HG02678 (cell line): ENCODE results near the gene GAMT.
"Not testable (repeated sequence)": the region's sequence is repeated elsewhere in the genome, so short reads cannot be mapped to it uniquely, and the experiment has no call there.

Experiments
- ATAC-seq: cut with Tn5 transposase; IDR thresholded peaks from one replicate; pipeline ENCODE4 v1.9.1; 2021; ENCODE audit warnings: mild to moderate bottlenecking, moderate library complexity; ENCODE audit not compliant: unreplicated experiment

Gene GAMT

DNA sequence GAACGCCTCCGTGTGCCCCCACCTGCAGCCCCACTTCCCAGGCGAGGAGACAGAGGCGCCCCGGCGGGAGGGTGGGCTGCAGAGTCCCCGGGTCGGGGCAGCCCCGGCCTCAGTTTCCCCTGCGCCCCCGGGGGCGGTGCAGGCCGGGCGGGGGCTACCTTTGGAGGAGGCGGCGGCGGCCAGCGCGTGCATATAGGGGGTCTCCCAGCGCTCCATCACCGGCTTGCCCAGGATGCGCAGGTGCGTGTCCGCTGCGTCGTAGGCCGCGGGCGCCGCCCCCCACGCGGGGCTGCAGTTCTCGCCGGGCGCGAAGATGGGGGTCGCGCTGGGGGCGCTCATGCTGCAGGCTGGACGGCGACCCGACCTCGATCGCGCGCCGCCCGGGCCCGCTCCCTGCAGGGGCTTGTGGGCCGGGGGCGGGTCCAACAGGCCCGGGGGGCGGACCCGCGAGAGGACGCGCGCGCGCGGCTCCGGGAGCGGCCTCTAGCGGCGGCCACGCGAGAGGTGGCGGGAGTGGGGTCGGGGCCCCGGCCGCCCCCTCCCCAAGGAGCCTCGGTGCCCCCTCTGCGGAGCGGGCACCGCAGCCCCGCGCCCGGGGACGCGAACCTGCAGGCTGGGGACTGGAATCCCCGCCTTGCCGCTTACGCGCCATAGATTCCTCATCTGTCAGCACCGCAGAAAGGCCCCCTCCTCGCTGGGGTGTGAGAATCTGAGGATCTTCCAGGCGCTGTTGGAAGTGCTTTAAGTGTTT lies at the start of gene GAMT:
GAMT (minus strand) TSS at position 405 of the 751 bp plus-strand sequence; CDS start at position 339, 66 bp downstream.
- ATAC-seq: no peak

DNA sequence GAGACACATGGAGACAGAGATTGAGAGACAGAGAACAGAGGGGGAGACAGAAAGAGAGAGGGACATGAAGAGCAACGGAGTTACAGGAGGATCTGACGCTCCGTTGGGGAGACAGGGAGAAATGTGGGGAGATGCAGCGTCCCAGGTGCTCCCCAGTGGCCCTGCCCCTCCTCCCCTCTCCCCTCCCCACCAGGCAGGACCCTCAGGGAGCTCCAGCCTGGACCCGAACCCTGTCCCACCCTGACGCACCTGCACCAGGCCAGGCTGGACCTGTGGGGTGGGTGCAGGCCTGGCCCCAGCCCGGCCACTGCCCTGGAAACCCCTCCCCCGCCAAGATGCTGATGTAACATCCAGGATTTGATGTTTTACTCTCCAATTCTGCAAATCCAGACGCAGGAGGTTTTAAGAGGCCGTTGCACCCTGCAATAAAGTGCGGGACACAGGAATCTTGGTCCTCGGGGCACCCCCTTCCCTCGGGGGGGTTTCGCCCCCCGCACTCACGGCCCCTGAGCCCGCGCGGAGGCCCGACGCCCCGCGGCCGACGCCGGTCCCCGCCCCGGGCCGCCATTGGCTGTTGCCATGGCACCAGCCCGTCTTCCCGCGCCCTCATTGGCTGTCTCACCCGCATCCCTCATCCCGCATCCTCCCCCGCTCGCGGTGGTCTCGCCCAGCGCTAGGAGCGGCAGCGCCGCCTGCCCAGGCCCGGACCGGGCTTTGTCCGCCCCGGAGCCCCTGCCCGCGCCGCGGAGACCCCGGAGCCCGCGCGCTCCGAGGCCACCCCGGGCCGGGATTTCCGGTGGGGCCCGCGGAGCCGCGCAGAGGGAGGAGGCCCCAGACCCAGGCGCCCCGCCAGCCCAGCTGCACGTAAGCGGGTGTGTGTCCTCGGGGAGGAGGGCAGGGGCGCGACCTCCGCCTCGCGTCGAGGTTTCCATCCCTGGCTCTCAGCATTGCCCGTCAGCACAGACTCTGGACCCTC lies 48.4 kb upstream of the GAMT start, which contains the start of gene APC2:
APC2 (plus strand) TSS at position 655 of the 976 bp plus-strand sequence. CDS start 2,881 bp downstream, outside the sequence.
- ATAC-seq: no peak

- no peak for ATAC-seq
These were observed 46.6 kb upstream of the GAMT start for GRCh38 chr19:1447944-1448343.

DNA sequence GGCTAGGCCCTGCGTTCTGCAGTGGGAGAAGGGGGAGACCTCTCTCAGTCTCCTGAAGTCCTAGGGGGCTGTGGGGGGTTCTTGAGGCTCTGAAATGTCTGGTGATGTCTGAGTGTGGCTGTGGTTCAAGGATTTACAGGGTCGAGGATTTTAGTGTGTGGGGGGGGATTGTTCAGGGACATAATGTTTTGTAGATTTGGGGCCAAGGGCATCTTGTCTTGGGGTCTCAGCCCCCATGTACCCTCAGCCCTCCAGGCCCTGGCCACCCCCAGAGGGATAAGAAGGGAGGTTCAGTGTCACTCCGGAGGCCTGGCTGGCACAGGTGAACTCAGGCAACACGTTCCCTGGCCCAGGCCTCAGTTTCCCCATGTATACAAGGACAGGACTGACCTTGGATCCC lies 46.2 kb upstream of the GAMT start:
- no peak for ATAC-seq

- ATAC-seq: no peak
These were observed 45.6 kb upstream of the GAMT start for GRCh38 chr19:1446713-1447481.

- no peak for ATAC-seq
These were observed 44.8 kb upstream of the GAMT start for GRCh38 chr19:1445932-1446712.

- peak; percentile 74 for ATAC-seq
These were observed 44.0 kb upstream of the GAMT start for GRCh38 chr19:1445185-1445931.

DNA sequence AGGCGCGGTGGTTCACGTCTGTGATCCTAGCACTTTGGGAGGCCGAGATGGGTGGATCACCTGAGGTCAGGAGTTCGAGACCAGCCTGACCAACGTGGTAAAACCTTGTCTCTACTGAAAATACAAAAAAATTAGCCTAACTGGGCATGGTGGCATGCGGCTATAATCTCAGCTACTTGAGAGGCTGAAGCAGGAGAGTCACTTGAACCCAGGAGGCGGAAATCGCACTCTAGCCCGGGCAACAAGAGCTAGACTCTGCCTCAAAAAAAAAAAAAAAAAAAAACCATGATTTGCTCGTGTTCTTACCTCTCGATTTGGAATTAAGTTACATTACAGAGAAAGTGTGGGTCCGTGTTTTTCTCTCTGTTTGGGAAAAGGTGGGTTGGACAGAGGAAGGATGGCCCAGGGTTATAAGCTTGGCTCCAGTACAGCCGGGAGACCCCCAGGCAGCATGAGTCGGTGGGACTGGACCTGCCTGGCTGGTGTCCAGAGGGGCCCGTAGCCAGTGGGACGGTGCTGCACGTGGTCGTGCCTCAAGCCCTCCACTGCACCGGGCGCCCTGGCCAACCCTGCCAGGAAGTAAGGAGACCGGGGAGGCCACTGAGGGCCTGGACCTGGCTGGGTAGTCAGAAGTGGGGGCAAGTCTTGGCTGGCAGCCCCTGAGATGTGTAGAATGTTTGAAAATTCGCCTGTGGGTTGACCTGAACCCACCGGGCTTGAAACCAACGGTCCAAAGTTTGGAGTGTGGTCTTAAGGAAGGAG lies 40.5 kb upstream of the GAMT start:
- ATAC-seq: no peak

DNA sequence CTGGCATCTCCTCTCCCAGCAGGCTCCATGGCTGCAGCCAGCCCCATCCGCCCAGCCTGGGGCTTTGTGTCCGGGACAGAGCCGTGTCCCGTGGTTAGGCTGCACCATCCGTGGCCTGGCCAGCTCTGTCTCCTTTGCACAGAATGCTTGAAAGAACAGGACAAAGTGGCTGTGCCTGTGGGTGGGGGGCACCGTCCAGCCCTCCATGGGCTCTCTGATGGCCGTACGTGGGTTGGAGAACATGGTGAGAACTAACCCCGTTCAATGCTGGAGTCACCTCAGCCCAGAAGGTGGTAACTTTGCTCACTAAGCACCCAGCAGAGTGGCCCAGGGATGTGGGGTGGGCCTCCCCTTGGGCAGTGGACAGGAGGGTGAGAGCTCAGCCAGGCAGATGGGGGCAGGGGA lies 39.7 kb upstream of the GAMT start:
- ATAC-seq: no peak

DNA sequence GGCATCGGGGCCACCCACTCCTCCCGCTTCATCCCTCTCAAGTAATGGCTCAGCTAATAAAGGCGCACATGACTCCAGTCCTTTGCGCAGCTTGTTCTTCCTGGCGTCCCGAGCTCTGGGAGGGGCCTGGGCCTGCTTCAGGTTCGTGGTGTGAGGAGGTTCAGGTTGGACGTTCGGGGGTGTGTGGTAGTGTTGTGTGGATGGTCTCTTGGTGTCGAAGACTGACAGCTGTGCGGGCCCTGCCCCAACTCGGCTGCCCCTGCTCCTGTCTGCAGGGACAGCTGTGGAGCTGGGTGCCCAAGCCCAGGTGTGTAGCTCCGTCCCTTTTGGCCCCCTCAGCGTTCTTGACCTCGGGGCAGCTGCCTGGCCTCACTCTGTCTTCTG lies 39.1 kb upstream of the GAMT start:
- no peak for ATAC-seq

DNA sequence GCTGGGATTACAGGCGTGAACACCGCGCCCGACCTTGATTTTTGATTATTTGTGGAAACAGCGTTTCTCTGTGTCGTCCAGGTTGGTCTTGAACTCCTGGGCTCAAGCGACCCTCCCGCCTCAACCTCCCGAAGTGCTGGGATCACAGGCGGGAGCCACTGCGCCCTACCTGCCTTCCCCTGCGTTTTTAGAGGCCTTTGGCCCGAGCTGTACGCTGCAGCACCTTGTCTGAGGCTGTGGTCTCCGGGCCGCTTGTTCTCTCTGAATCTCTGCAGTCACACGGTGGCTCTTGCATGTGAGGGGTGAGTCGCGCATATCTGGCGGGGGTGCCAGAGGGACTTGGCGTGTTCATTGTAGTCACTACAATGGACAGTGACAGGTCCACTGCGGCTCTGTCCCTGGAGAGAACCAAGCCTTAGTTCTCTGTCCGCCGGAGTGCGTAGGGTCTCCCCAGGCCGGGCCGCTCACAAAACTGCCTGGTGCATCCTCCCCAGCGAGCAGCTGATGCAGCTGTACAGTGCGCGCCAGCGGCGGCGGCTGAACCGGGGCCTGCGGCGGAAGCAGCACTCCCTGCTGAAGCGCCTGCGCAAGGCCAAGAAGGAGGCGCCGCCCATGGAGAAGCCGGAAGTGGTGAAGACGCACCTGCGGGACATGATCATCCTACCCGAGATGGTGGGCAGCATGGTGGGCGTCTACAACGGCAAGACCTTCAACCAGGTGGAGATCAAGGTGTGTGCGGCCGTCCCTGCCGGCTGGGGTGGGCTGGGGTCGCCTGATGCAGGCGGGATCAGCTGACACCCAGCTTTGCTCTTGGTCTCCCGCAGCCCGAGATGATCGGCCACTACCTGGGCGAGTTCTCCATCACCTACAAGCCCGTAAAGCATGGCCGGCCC lies 38.4 kb upstream of the GAMT start:
- ATAC-seq: not testable (repeated sequence)

- no peak for ATAC-seq
These were observed 37.6 kb upstream of the GAMT start for GRCh38 chr19:1438933-1439354.

DNA sequence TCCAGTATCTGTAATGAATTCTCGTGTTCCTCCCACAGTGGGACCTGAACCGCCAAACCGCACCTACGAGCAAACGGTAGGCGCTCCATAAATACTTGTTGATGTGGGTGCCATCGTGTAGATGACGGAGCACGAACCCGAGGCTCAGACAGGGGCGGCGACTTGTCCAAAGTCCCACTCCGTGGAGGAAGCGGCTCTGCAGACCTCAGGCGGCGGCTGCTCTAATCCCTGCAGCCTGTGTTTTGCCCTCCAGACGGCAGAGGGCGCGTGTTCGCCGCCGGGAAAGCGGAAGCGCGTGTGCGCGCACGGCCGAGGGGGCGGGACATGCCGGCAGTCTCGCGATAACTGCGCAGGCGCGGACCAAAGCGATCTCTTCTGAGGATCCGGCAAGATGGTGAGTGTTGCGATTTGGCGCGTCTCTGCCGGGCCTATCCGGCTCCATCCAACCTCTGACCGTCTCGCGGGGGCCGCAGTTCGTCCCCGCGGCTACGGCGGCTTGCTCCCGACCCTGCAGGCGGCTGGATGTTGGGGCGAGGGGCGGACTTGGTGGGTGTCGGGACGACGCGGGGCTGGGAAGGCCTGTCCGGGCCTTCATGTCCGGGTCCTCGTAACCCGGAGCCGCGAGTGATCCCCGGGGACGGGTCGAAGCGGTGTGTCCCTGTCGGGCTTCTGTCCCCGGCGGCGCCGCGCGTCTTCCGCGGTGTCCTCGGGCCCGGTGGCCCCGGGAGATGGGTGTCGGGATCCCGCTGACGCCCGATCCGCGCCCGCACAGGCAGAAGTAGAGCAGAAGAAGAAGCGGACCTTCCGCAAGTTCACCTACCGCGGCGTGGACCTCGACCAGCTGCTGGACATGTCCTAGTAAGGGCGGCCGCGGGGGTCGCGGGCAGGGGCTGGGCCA lies 36.9 kb upstream of the GAMT start, which contains the start of gene RPS15:
RPS15 (plus strand) TSS at position 362 of the 898 bp plus-strand sequence; CDS start at position 392, 30 bp downstream.
- ATAC-seq: peak; percentile 82

DNA sequence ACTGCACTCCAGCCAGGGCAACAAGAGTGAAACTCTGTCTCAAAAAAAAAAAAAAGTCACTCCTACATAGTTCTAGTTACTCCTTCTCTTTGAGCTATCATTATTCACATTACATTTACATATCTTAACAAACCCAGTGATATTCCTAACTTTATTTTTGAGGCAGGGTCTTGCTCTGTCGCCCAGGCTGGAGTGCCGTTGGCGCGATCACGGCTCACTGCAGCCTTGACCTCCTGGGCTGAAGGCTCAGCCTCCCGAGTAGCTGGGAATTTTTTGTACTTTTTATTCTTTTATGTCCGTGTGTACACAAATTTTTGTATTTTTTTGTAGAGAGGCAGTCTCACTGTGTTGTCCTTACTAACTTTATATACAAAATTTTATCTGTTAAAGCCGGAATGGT lies 36.3 kb upstream of the GAMT start:
- no peak for ATAC-seq

DNA sequence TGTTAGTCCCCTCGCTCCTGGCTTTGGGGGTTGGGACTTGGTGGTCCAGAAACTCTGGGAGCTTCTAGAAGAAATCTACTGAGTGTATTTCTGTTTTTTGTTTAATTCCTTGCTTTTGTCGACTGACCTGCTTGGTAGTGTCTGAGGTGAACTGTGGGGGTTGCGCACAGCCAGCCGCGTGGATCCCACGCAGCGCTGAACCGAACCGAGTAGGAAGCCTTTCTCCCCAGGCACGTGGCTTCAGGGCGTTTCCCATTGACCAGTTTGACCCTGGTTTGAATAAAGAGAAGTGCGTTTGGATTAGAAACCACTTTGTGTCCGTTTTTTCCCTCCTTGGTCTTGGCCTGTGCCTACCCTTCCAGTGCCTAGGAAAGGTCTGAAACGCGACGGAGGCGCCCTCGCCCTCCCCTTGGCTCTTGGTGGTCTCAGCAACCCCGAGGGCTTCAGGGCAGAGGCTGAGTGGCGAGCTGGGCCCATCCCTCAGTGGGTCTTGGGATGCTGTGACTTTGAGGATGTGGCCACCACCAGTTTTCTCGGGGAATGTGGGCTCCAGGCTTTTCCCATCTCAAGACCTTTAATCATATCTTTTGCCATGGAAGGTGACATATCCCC lies 34.1 kb upstream of the GAMT start:
- no peak for ATAC-seq

DNA sequence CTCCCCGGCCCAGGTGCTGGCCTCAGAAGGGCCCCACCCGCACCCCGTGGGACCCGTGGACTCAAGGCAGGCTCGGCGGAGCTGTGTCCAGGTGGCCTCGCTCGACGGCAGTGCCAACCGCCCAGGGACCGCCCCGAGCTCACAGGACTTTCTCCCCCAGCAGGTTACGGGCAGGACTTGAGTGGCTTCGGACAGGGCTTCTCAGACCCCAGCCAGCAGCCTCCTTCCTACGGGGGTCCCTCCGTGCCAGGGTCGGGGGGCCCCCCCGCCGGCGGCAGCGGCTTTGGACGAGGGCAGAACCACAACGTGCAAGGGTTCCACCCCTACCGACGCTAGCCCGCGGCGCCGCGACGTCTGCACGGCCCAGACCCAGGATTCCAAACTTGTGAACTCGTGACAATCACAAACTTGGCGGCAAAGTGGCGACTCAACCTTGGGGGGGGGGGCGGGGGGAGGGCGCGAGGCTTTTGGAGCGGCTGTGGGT lies 33.3 kb upstream of the GAMT start:
- ATAC-seq: no peak
